ENCODE measurements around the gene CCDC171.
"Not testable (repeated sequence)": the region's sequence is repeated elsewhere in the genome, so short reads cannot be mapped to it uniquely, and the experiment has no call there.

CCDC171 gene

GRCh38 chr9:15699876-15700559 lies 147.2 kb downstream of the CCDC171 start:
- not testable (repeated sequence) for DNase-seq

- no peak for DNase-seq
Measured at GRCh38 chr9:15707000-15707399, 154.2 kb downstream of the CCDC171 start.

DNA sequence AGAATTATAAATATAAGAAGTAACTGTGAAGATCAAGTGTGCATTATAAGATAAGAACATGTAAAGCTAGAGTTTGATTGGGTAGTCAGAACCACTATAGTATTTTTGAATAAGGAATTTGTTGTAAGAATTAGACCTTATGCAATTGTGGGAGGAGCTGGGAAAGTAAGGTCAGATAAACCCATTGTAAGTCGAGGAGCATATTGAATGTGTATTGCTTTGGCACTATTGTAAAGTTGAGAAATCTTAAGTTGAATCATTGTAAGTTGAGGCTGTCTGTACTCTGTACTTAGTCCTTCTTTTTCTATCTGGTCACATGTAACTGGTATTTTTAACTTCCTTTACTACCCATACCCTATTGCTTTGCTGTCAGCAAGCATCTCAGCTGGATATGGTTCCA lies 158.7 kb downstream of the CCDC171 start:
- no peak for DNase-seq

DNA sequence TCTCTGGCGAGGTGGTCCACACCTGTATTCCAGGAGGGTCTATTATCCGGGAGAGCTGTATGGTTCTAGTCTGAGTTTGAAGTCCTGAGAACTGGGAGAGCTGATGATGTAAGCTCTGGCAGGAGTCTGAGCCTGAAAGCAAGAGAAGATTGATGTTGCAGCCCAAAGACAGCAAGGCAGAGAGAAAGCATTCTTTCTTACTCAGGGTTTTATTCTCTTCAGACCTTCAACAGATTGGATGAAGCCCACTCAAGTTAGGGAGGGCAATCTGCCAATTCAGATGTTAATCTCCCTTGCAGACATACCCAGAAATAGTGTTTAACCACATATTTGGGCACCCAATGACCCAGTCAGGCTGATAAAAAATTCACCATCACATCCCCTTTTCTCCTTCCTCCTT lies 159.1 kb downstream of the CCDC171 start:
- DNase-seq: no peak

GRCh38 chr9:15714746-15715145 lies 161.9 kb downstream of the CCDC171 start:
- DNase-seq: no peak

DNA sequence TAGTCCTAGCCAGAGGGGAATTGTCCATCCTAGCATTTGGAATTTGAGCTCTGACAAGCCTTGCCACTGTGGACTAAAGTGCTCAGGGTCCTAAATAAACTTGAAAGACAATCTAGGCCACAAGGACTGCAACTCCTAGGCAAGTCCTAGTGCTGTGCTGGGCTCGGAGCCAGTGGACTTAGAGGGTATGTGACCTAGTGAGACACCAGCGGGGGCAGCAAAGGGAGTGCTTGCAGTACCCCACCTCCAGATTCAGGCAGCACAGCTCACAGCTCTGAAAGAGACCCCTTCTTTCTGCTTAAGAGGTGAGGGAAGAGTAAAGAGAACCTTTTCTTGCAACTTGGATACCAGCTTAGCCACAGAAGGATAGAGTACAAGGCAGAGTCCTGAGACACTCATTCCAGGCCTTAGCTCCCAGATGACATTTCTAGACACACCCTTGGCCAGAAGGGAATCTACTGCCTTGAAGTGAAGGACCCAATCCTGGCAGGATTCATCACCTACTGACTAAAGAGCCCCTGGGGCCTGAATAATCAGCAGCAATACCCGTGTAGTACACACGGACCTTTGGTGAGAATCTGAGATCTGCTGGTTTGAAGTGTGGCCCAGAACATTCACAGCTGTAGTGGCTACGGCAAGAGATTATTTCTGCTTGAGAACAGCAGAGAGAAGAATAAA lies 164.6 kb downstream of the CCDC171 start:
- no peak for DNase-seq

DNA sequence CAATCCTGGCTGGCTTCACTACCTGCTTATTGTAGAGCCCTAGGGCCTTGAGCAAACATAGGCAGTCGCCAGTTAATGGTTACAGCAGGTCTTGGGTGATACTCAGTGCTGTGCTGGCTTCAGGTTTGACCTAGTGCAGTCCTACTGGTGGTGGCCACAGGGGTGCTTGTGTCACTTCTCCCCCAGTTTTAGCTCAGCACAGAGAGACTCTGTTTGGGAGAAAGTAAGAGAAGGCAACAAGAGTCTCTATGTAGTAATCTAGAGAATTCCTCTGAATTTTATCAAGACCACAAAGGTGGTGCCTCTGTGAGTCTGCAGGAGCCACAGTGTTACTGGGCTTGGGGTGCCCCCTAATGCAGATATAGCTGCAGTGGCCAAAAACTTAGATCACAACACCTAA lies 165.6 kb downstream of the CCDC171 start:
- DNase-seq: no peak

DNA sequence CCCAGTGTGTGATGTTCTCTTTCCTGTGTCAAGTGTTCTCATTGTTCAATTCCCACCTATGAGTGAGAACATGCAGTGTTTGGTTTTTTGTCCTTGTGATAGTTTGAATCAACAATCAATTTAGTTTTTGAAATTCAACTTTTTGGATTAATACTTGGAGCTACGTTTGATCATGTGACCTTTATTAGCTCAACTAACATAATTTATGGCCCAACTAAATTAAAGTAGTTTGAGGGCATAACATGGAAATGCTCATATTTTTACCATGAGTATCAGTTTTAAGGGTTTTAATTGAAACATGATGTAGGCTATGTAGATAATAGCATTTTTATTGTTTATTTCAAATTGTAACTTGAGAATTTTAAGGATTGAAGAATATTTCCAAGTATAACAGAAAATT lies 168.0 kb downstream of the CCDC171 start:
- no peak for DNase-seq

GRCh38 chr9:15722888-15723287 lies 170.0 kb downstream of the CCDC171 start:
- DNase-seq: no peak

- no peak for DNase-seq
Measured at GRCh38 chr9:15724016-15724415, 171.2 kb downstream of the CCDC171 start.

DNA sequence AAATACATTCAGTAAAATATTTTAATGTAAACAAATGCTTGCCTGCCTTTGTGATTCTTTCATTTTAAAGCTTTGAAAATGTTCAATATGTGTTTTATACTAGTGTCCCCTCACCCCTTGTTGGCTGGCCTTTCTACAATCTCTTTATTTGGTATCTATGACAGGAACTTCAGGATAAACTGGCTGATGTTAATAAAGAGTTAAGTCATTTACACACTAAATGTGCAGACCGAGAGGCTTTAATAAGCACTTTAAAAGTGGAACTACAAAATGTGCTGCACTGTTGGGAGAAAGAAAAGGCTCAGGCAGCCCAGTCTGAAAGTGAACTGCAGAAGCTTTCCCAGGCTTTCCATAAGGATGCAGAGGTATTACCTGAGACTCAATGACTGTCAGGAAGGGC lies 171.8 kb downstream of the CCDC171 start:
- no peak for DNase-seq

DNA sequence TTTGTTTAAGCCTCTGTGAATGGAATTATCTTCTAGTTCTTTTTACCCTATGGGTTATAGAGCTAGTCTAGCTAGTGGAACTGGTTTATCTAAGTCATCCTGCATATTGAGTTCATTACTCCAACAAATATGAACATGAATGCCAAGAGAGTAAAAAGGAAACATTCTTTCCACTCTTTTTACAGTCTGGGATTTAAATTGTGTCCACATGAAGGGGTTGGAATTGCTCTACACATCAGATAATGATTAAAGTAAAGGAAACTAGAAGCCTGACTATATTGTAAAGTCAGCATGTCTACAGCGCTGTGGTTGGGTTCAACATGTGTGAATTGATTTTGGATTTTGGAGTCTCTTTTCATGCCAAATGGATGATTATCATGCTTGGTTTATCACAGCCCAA lies 173.1 kb downstream of the CCDC171 start:
- DNase-seq: no peak

- DNase-seq: no peak
Measured at GRCh38 chr9:15729507-15729906, 176.7 kb downstream of the CCDC171 start.

GRCh38 chr9:15735083-15735857 lies 182.4 kb downstream of the CCDC171 start:
- no peak for DNase-seq

- DNase-seq: no peak
Measured at GRCh38 chr9:15736569-15736968, 183.7 kb downstream of the CCDC171 start.

- no peak for DNase-seq
Measured at GRCh38 chr9:15738011-15738410, 185.2 kb downstream of the CCDC171 start.

- DNase-seq: no peak
Measured at GRCh38 chr9:15741015-15741414, 188.2 kb downstream of the CCDC171 start.

- DNase-seq: no peak
Measured at GRCh38 chr9:15743512-15743911, 190.7 kb downstream of the CCDC171 start.

- no peak for DNase-seq
Measured at GRCh38 chr9:15744196-15744595, 191.4 kb downstream of the CCDC171 start.

DNA sequence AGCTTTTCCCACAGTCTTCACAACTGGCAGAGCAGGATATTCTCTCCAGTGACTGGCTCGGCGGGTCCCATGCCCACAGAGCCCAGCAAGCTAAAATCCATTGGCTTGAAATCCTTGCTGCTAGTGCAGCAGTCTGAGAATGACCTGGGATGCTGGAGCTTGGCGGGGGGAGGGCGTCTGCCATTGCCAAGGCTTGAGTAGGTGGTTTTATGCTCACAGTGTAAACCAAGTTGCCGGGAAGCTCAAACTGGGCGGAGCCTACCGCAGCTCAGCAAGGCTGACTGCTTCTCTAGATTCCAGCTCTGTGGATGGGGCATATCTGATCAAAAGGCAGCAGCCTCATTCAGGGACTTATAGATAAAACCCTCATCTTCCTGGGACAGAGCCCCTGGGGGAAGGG lies 194.1 kb downstream of the CCDC171 start:
- DNase-seq: no peak

- no peak for DNase-seq
Measured at GRCh38 chr9:15755660-15756059, 202.8 kb downstream of the CCDC171 start.

GRCh38 chr9:15761551-15761950 lies 208.7 kb downstream of the CCDC171 start:
- no peak for DNase-seq

DNA sequence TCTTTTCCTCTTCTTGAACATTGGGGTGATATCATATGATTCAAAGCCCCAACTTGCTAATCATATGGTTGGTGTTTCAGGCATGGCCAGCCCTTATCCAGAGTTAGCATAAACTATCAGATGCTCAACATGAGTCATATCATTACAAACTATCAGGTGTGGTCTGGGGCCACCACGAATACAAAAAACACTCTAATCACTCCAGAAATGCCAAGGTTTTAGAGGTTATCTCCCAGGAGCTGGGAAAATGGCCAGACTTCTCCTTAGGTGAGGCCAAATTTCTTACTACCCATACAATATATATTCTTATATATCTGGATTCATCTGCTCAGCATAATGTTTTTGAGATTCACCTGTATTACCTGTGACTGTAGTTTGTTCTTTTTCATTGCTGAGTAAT lies 210.5 kb downstream of the CCDC171 start:
- DNase-seq: no peak

- no peak for DNase-seq
Measured at GRCh38 chr9:15764131-15764530, 211.3 kb downstream of the CCDC171 start.
